Measurements from ENCODE around the gene RIC8A. TPM values are rescaled to one million over a fixed set of nuclear protein-coding genes. Genes with fewer than 3 reads are reported as not detected.

The RIC8A gene
- total and polyA plus RNA-seq, 7 donors, result 39.6 to 103 (median 73.7) TPM

DNA sequence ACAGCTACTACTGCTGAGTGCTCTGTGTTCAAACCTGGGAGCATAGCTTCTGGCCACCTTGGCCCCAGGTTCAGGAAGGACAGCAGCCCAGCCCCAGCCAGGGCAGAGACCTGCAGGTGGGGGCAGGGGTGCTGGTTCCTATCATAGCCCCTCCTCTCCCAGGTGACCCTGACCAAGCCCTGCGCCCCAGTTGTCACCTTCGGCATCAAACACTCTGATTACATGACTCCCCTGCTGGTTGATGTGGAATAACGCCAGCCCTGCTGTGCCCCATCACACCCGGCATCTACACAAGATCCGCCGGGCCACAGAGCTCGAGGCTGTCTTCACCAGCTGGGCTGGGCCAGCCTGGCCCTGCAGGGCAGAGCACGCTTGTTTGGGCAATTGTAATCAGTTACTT lies 7.7 kb upstream of the RIC8A start:
- 81 to 87% methylated on average over 8 of the region's 8 CpGs for WGBS, 2 donors
- Histone ChIP-seq H3K9me3 (no peaks in the 10 kb centered on the region), H3K4me1 (peaks cover 0 to 18% (median 7%) of the 10 kb centered on the region in 4 donors), H3K27me3 (no peaks in the 10 kb centered on the region), H3K36me3 (peaks cover 11 to 42% (median 21%) of the 10 kb centered on the region in 4 donors), H3K27ac (no peak overlapping the region), H3K4me3 (no peak overlapping the region)
- TF ChIP-seq, protein P1, sequence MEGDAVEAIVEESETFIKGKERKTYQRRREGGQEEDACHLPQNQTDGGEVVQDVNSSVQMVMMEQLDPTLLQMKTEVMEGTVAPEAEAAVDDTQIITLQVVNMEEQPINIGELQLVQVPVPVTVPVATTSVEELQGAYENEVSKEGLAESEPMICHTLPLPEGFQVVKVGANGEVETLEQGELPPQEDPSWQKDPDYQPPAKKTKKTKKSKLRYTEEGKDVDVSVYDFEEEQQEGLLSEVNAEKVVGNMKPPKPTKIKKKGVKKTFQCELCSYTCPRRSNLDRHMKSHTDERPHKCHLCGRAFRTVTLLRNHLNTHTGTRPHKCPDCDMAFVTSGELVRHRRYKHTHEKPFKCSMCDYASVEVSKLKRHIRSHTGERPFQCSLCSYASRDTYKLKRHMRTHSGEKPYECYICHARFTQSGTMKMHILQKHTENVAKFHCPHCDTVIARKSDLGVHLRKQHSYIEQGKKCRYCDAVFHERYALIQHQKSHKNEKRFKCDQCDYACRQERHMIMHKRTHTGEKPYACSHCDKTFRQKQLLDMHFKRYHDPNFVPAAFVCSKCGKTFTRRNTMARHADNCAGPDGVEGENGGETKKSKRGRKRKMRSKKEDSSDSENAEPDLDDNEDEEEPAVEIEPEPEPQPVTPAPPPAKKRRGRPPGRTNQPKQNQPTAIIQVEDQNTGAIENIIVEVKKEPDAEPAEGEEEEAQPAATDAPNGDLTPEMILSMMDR (IDR thresholded peaks at IDR 0.05), result no peak
- TF ChIP-seq POLR2AphosphoS5 (IDR thresholded peaks at IDR 0.05), result no peak
- TF ChIP-seq EP300 (IDR thresholded peaks at IDR 0.05), result no peak
- TF ChIP-seq POLR2A (IDR thresholded peaks at IDR 0.05), result no peak
- intact Hi-C loops (cut with DNase I), result no loop called here
- DNase-seq, result peak; percentile 64

DNA sequence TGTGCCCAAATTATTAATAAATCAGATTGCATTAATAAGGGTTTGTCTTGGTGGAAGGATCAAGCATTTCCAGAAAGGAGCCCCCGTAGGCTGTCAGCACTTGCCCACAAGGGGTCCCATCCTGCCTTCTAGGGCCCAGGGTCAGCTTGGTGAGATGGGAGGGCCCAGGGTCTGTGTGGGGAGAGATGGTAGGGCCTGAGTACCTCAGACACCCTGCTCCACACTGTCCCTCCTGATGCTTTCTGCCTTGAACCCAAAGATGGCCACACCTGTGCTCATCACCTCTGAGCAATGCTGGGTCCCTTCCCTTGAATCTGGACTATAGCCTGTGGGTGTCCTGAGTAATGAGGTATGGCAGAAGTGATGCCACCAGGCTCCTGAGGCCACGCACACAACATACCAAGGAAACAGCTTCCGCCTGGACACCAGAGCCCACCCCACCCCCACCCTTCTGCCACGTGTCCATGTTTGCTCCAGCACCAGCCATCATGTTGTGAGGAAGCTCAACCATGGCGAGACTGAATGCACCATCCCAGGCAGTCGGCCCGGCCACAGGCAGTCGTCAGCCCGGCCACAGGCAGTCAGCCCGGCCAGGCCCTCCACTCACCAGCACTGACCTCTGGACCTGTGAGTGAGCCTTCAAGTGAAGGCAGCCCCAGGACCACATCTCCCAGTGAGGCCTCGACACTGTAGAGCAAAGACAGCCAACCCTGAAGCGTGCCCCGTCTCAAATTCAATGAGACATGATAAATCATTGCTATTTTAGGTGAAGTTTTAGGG lies 7.1 kb upstream of the RIC8A start:
- TF ChIP-seq, protein P1 (IDR thresholded peaks at IDR 0.05), result no peak
- TF ChIP-seq POLR2AphosphoS5 (IDR thresholded peaks at IDR 0.05) (no peak), POLR2A (IDR thresholded peaks at IDR 0.05) (no peak), EP300 (IDR thresholded peaks at IDR 0.05) (no peak)
- 93 to 94% methylated on average over 13 of the region's 13 CpGs for WGBS, 2 donors
- Histone ChIP-seq H3K4me1 (peaks cover 0 to 24% (median 13%) of the 10 kb centered on the region in 4 donors), H3K27me3 (no peaks in the 10 kb centered on the region), H3K9me3 (no peaks in the 10 kb centered on the region), H3K27ac (no peak overlapping the region), H3K36me3 (peaks cover 15 to 48% (median 21%) of the 10 kb centered on the region in 4 donors), H3K4me3 (no peak overlapping the region)
- intact Hi-C loops (cut with DNase I), result no loop called here
- no peak for DNase-seq

DNA sequence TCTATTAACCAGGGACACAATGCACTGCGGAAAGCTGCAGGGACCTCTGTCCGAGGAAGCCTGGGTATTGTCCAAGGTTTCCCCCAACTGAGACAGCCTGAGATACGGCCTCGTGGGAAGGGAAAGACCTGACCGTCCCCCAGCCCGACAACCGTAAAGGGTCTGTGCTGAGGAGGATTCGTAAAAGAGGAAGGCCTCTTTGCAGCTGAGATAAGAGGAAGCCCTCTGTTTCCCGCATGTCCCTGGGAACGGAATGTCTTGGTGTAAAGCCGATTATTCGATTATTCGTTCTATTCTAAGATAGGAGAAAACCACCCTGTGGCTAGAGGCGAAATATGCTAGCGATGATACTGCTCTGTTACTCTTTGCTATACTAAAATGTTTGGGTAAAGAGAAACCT lies 5.5 kb upstream of the RIC8A start:
- no peak for TF ChIP-seq POLR2A (IDR thresholded peaks at IDR 0.05)
- no peak for TF ChIP-seq EP300 (IDR thresholded peaks at IDR 0.05)
- TF ChIP-seq, protein P1 (IDR thresholded peaks at IDR 0.05), result no peak
- TF ChIP-seq POLR2AphosphoS5 (IDR thresholded peaks at IDR 0.05), result no peak
- 62 to 78% methylated on average over 15 of the region's 15 CpGs for WGBS, 2 donors
- DNase-seq, result no peak
- Histone ChIP-seq H3K27ac (no peak overlapping the region), H3K4me1 (peaks cover 0 to 39% (median 24%) of the 10 kb centered on the region in 4 donors), H3K36me3 (peaks cover 15 to 51% (median 21%) of the 10 kb centered on the region in 4 donors), H3K9me3 (no peaks in the 10 kb centered on the region), H3K4me3 (no peak overlapping the region), H3K27me3 (no peaks in the 10 kb centered on the region)
- intact Hi-C loops (cut with DNase I), result no loop called here

DNA sequence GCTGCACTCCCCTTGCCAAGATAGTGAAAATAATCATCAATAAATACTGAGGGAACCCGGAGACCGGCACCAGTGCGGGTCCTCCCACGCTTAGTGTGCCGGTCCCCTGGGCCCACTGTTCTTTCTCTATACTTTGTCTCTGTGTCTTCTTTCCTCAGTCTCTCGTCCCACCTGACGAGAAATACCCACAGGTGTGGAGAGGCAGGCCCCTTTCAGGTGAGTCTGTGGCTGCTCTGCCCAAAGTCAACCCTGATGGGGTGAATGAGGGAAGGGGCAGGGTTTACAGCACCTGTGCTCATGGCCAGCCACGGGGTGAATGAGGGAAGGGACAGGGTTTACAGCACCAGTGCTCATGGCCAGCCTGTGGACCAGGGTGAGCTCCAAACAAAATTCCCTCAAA lies 5.0 kb upstream of the RIC8A start:
- Histone ChIP-seq H3K27ac (no peak overlapping the region), H3K9me3 (no peaks in the 10 kb centered on the region), H3K36me3 (peaks cover 15 to 51% (median 21%) of the 10 kb centered on the region in 4 donors), H3K4me1 (peaks cover 0 to 39% (median 24%) of the 10 kb centered on the region in 4 donors), H3K27me3 (no peaks in the 10 kb centered on the region), H3K4me3 (no peak overlapping the region)
- TF ChIP-seq, protein P1 (IDR thresholded peaks at IDR 0.05), result no peak
- TF ChIP-seq EP300 (IDR thresholded peaks at IDR 0.05) (no peak), POLR2AphosphoS5 (IDR thresholded peaks at IDR 0.05) (no peak), POLR2A (IDR thresholded peaks at IDR 0.05) (no peak)
- intact Hi-C loops (cut with DNase I), result no loop called here
- WGBS, 2 donors, result 78 to 85% methylated on average over 8 of the region's 8 CpGs
- no peak for DNase-seq

Measured in sigmoid colon (tissue), 7 donors.